ENCODE data around the gene TCF12.

The TCF12 gene

DNA sequence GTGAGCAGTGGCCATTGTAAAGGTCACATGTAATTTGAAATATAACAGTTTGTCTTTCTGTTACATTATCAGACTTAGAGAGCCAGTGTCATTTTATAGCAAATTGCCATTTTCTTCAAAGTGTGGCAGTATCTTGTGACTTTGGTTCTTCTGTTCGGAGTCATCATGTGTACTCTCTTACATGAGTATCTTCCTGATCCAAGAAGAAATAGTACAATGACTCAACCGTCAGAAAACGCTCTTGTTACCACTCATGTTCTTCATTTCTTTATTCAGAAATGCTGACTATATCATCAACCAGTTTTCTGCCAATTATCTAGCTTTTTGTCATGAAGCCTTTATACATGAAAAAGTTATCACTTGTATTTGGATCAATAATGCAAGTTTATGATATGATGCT is 364.2 kb downstream of the TCF12 start:
- DNase-seq, result no peak

DNA sequence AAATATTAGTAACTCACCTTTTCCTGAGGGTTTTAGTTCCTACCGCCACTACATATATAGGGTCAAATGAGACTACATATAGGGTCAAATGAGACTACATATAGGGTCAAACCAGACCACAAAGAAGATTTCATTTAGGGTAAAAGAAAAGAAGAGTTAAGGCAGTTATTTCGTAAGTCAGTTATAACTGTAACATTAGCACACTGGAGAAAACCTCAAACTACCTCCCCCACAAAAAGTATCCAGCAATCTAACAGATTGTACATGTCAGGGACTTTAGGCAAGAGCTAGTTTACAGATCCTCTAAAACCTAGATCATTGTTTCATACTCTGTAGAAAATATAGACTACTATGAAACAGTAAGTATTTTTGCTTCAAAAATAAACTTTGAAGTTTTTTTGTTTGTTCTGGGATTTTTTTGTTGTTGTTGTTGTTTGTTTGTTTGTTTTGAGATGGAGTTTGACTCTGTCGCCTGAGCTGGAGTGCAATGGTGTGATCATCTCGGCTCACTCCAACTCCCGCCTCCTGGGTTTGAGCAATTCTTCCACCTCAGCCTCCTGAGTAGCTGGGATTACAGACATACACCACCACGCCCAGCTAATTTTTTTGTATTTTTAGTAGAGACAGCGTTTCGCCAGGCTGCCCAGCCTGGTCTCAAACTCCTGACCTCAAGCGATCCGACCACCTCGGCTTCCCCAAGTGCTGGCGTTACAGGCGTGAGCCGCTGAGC is 365.5 kb downstream of the TCF12 start:
- no peak for DNase-seq

GRCh38 chr15:57284535-57284934 is 366.1 kb downstream of the TCF12 start:
- no peak for DNase-seq

GRCh38 chr15:57285386-57285785 is 366.9 kb downstream of the TCF12 start:
- no peak for DNase-seq

GRCh38 chr15:57286446-57287122 is 368.1 kb downstream of the TCF12 start:
- DNase-seq, result no peak

DNA sequence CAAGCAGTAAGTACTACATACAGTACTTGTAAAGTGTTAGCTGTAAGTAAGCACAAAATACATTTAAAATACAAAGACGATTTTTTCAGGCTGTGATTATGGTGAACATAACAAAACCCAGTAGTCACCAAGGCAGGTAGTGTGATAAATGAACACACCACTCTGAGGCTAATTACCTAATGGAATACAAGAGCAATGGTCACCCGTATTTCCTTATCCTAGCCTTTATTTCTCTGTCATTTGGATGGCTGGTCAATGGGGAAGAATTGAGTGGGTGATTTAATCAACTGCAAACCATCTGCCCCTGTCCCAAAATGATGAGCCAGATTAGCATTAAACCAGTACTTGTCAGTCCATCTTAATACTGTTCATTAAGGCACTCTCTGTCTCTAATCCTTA is 368.7 kb downstream of the TCF12 start:
- no peak for DNase-seq

DNA sequence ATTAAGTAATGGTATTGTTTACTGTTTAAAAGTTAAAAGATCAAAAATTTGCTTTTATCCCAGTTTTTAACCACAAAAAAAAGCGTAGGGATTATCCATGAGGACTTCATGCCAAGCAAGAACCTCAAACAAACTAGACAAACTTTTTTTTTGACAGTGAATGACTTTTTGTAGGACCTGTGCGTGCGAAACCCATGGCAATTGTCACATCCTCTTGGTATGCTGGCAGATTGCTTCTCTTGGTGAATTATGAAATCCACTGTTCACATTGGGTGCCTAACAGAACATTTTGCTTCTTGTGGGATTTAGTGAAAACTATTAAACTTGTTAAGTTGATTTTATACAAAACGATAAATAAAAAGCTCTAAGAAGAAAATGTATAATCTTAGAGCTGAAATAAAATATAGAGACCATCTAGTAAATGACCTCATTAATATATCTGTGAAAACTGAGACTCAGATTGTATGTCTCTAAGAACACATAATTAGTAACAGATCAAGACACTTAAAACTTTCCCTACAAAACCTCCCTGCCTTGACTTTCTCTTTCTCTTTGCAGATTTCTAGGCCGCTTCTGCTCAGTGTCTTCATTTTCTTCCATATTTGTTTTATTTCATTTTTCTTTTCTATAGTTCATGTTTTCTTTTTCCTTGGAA is 370.6 kb downstream of the TCF12 start:
- no peak for DNase-seq

- no peak for DNase-seq
Measured at GRCh38 chr15:57290187-57290586, 371.7 kb downstream of the TCF12 start.

DNA sequence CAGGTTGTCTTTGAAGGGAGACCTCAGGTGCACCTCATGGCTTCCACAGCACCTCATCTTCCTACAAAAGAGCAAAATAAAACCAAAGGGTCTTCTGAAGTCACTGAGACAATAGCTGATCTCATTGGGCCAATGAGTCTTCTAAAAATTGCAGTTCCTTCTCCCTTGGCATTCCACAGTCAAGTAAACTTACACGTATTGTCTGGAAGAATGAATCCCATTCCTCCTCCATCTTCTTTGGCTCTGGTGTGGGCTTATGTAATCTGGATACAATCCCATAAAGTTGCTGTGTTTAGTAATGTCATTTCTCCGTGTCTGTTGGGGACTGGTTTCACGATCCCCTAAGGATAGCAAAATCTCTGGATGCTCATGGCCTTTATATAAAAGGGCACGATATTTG is 372.4 kb downstream of the TCF12 start:
- no peak for DNase-seq

GRCh38 chr15:57296473-57297162 is 378.2 kb downstream of the TCF12 start:
- no peak for DNase-seq

GRCh38 chr15:57297163-57297593 is 378.7 kb downstream of the TCF12 start:
- no peak for DNase-seq

DNA sequence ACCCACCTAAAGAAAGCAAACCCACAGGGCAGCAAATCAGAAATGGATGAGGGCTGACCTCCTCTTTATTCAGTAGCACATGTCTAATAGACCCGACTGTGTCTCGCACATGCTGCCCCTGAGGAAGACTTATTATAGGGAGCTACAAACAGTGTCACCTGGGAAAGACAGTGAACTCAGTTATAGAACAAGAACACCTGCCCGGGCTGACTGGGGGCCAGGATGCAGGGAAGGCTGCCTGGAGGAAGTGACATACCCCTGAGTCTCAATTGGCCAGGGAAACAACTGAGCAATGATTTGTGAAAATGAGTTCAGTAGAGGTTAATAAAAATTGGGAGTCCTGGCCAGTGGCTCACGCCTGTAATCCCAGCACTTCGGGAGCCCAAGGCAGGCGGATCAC is 379.2 kb downstream of the TCF12 start:
- no peak for DNase-seq

GRCh38 chr15:57298204-57298603 is 379.8 kb downstream of the TCF12 start:
- no peak for DNase-seq

GRCh38 chr15:57298843-57299550 is 380.6 kb downstream of the TCF12 start:
- no peak for DNase-seq

DNA sequence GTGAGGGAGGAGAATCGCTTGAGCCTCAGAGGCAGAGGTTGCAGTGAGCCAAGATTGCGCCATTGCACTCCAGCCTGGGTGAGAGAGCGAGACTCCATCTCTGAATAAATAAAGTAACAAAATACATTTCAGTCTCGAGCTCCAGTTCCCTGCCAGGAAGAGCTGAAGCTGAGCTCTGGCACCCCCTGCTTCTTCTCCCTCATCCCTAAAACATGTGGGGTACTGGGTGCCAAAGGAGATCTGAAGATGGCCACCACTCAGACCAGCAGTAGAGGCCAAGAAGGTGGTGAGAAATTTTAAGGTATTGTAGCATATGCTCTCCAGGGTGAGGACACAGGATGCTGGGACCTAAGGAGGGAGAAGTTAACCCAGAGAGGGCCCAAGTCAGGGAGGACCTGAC is 382.9 kb downstream of the TCF12 start:
- DNase-seq, result no peak

DNA sequence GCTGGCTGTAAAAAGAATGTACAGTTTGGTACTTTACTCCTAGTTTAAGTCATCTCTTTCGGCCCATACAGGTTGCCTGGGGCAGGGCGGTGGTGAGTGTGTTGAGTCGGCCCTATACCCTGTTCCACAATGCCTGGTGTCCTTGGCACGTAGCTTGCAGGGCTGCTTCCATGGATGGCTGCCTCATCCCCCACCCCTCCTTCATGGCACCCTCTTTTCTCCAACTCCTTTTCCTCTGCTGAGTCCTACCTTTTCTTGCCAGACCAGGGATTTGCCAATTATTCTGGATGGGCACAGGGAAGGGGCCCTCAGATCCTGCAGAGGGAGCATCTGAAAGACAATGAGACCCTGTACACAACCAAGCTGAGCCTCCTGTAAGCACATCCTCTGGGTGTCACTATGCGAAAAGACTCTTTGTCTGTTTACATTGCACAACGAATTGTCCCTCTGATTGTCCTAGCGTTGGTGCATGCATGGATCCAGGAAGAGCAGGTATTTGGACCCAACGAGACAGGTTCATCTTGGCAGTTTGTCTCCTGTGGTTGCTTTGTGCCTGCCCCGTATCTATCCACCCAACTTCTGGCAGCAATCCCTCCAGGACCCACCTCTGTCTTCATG is 384.3 kb downstream of the TCF12 start:
- no peak for DNase-seq

- no peak for DNase-seq
Measured at GRCh38 chr15:57305009-57305408, 386.6 kb downstream of the TCF12 start.

DNA sequence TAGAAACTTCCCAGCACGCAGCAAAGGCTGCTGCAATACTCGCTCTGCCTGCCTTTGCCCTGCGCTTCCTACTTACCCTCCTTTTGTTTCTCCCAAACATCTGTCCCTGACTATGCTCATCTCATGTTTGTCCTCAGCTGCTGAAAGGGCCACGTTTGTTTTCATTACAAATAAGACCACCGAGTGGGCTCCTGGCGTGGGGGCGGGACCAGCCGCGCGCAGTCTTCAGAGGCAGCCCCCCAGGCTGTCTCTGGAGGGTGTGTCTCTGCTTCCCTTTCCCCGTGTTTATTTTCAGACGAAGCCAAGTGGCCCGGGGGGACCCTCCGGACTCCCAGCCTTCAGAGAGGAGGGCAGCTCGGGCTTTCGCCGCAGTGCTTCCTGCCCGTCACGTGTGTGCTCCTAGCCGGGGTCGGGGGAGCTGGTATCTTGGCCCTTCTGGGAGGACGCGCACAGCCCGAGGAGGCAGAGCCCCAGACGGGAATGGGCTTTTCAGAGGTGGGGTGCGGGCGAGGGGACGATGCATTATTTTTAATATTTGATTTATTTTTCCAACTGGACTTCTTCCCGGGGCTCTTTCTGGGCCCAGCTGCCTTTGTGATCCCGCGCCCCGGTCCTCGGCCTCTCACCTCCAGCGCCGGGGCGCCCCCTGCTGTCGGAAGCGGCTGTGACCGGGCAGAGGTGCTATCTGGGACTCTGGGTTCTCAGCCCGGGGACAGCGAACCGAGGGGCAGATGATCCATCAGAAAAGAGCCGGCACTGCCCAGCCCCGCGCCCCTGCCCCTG is 387.9 kb downstream of the TCF12 start:
- DNase-seq, result peak; percentile 73

- no peak for DNase-seq
Measured at GRCh38 chr15:57306944-57307411, 388.5 kb downstream of the TCF12 start.

DNA sequence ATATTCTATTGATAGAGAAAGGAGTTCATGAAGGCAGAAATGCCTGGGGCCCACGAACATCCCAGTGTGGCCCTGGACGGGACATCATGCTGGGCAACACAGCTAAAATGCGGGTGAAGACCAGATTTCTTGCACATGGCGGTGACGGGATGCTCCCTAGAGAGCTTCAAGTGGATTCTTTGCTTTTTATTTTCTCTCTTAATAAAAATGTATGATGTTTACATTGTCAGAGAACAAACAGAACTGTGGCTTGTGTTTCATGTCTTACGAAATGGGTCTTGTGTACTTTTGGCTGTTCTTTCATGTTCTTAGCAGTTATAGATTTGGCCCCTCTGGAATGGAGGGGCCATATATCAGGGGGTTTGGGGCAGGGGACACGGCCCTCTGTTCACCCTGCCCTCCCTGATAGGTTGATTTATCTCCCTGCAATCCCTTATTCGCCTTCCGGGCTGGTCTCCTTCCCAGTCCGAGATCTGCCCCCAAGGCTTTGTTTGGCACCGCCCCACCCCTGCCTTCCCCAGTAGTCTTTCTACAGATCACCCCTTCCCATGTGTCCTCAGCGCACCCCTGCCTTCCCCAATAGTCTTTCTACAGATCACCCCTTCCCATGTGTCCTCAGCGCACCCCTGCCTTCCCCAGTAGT is 389.2 kb downstream of the TCF12 start:
- no peak for DNase-seq

DNA sequence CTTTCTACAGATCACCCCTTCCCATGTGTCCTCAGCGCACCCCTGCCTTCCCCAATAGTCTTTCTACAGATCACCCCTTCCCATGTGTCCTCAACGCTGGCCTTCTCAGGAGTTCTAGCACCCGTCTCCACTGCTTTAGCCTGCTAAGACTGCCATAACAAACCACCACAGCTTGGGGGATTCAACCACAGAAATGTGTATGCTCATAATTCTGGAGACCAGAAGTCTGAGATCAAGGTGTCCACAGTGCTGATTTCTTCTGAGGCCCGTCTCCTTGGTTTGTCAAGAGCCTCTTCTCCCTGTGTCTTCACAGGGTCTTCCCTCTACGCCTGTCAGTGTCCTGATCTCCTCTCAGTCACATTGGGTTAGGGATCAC is 389.7 kb downstream of the TCF12 start:
- no peak for DNase-seq

Measured in CD4-positive, alpha-beta T cell treated with Interleukin-15 for 1 hour (primary cell).